GM23338 (cell line): ENCODE measurements around the gene DAAM1. TPM values are rescaled to one million over a fixed set of nuclear protein-coding genes. Genes with fewer than 3 reads are reported as not detected.

Experiments used
- ATAC-seq: fragments of 200-7000 bp; cut with Tn5 transposase; 3 replicates; pipeline ENCODE4 v1.9.1; 2020
- DNase-seq: peaks from one replicate; pipeline ENCODE4 v3.0.0-alpha.2; 2015; ENCODE audit warnings: low spot score
- H2AFZ ChIP-seq: fragments of 200-600 bp; sonication (generic); 2 replicates; pipeline ENCODE4 v1.8.0; 2016; ENCODE audit warnings: antibody characterized with exemption, mild to moderate bottlenecking, moderate library complexity
- H3F3A ChIP-seq: fragments of 200-600 bp; sonication (generic); replicated peaks from 2 replicates; pipeline ENCODE4 v1.8.0; 2017; ENCODE audit warnings: antibody characterized with exemption, mixed run types, low read depth
- H3K27ac ChIP-seq: fragments of 200-600 bp; sonication (generic); 2 replicates; pipeline ENCODE4 v1.6.1; 2016; ENCODE audit warnings: low read depth
- H3K27me3 ChIP-seq: fragments of 200-600 bp; sonication (generic); 2 replicates; pipeline ENCODE4 v1.8.0; 2016; ENCODE audit warnings: mild to moderate bottlenecking, mixed run types, moderate library complexity; ENCODE audit not compliant: insufficient read depth
- H3K36me3 ChIP-seq: fragments of 200-600 bp; sonication (generic); 2 replicates; pipeline ENCODE4 v1.8.0; 2016; ENCODE audit warnings: mild to moderate bottlenecking; ENCODE audit not compliant: insufficient read depth
- H3K4me1 ChIP-seq: fragments of 200-600 bp; sonication (generic); 2 replicates; pipeline ENCODE4 v1.8.0; 2016; ENCODE audit warnings: mild to moderate bottlenecking, moderate library complexity; ENCODE audit not compliant: insufficient read depth
- H3K4me2 ChIP-seq: fragments of 200-600 bp; sonication (generic); 2 replicates; pipeline ENCODE4 v1.7.1; 2017; ENCODE audit warnings: mixed run types
- H3K4me3 ChIP-seq: fragments of 200-600 bp; sonication (generic); 2 replicates; pipeline ENCODE4 v1.6.1; 2016; ENCODE audit warnings: mixed run types
- H3K79me2 ChIP-seq: fragments of 200-600 bp; sonication (generic); replicated peaks from 2 replicates; pipeline ENCODE4 v1.8.0; 2017; ENCODE audit warnings: mild to moderate bottlenecking; ENCODE audit not compliant: insufficient read depth
- H3K9me2 ChIP-seq: fragments of 200-600 bp; sonication (generic); 2 replicates; pipeline ENCODE4 v1.8.0; 2017; ENCODE audit not compliant: insufficient read depth
- H4K20me1 ChIP-seq: fragments of 200-600 bp; sonication (generic); replicated peaks from 2 replicates; pipeline ENCODE4 v1.8.0; 2017; ENCODE audit warnings: mild to moderate bottlenecking; ENCODE audit not compliant: insufficient read depth
- H3K27ac Mint-ChIP-seq: 2 replicates; pipeline ENCODE4 v1.8.0; 2020; ENCODE audit warnings: inconsistent platforms, mild to moderate bottlenecking, moderate library complexity, mixed read lengths
- H3K27me3 Mint-ChIP-seq: 3 replicates; pipeline ENCODE4 v1.8.0; 2022; ENCODE audit warnings: low read depth, mild to moderate bottlenecking, moderate library complexity, mixed read lengths, inconsistent platforms; ENCODE audit not compliant: insufficient read depth, poor library complexity
- H3K36me3 Mint-ChIP-seq: 3 replicates; pipeline ENCODE4 v1.8.0; 2021; ENCODE audit warnings: low read depth, mild to moderate bottlenecking, inconsistent platforms, moderate library complexity, mixed read lengths
- H3K4me1 Mint-ChIP-seq: 3 replicates; pipeline ENCODE4 v1.8.0; 2020; ENCODE audit warnings: mild to moderate bottlenecking, inconsistent platforms, mixed read lengths
- H3K4me3 Mint-ChIP-seq: 3 replicates; pipeline ENCODE4 v1.8.0; 2021; ENCODE audit warnings: moderate library complexity, mild to moderate bottlenecking, inconsistent platforms, mixed read lengths
- H3K9me3 Mint-ChIP-seq: 3 replicates; pipeline ENCODE4 v1.8.0; 2020; ENCODE audit warnings: moderate library complexity, mild to moderate bottlenecking, inconsistent platforms, mixed read lengths
- CREB1 ChIP-seq: fragments of 250-450 bp; sonication (Bioruptor Pico); IDR thresholded peaks from 2 replicates; pipeline ENCODE4 v1.5.0; 2020; ENCODE audit warnings: low read depth, mild to moderate bottlenecking, moderate library complexity
- EZH2 ChIP-seq: fragments of 200-600 bp; sonication (generic); IDR thresholded peaks from one replicate; pipeline ENCODE4 v1.8.0; 2017; ENCODE audit warnings: antibody characterized with exemption, mild to moderate bottlenecking, low read depth; ENCODE audit not compliant: unreplicated experiment
- EZH2phosphoT487 ChIP-seq: fragments of 200-600 bp; sonication (generic); IDR thresholded peaks from one replicate; pipeline ENCODE4 v1.8.1; 2018; ENCODE audit warnings: antibody characterized with exemption; ENCODE audit not compliant: unreplicated experiment
- JUNB ChIP-seq: IDR thresholded peaks from one replicate; pipeline ENCODE4 v1.6.1; 2016; ENCODE audit warnings: antibody characterized with exemption; ENCODE audit not compliant: unreplicated experiment
- NANOG ChIP-seq: IDR thresholded peaks from 2 replicates; pipeline ENCODE4 v1.6.1; 2016; ENCODE audit warnings: antibody characterized with exemption, borderline replicate concordance
- POLR2AphosphoS5 ChIP-seq: IDR thresholded peaks from 2 replicates; pipeline ENCODE4 v1.6.1; 2016; ENCODE audit warnings: antibody characterized with exemption, low read depth
- STAT1 ChIP-seq: IDR thresholded peaks from one replicate; pipeline ENCODE4 v1.6.1; 2016; ENCODE audit warnings: antibody characterized with exemption; ENCODE audit not compliant: unreplicated experiment
- ZNF114 ChIP-seq: fragments of 250-450 bp; sonication (Bioruptor Pico); IDR thresholded peaks from 2 replicates; pipeline ENCODE4 v1.5.0; 2020; ENCODE audit warnings: mild to moderate bottlenecking, moderate library complexity
- ZNF331 ChIP-seq: fragments of 250-450 bp; sonication (Bioruptor Pico); IDR thresholded peaks from 2 replicates; pipeline ENCODE4 v1.5.0; 2020; ENCODE audit warnings: low read depth, mild to moderate bottlenecking, moderate library complexity
- polyA plus RNA-seq: library from polyadenylated mRNA; unstranded; fragments of >200 nt; fragmentation: Nextera tagmentation; extraction: Ambion mirVana; gene quantifications from 2 replicates; pipeline ENCODE4 v1.2.1, GENCODE V29; 2016
- total RNA-seq: library from RNA; depleted of rRNA; stranded (reverse); fragments of >200 nt; shearing (Covaris generic); gene quantifications from 2 replicates; pipeline ENCODE4 v1.2.3, GENCODE V29; 2014
- TF ChIP-seq, protein P1 (sequence below): IDR thresholded peaks from 2 replicates; pipeline ENCODE4 v1.6.1; 2016; ENCODE audit warnings: antibody characterized with exemption
- TF ChIP-seq, protein P2 (sequence below): IDR thresholded peaks from one replicate; pipeline ENCODE4 v1.6.1; 2018; ENCODE audit warnings: antibody characterized with exemption; ENCODE audit not compliant: unreplicated experiment
- TF ChIP-seq, protein P3 (sequence below), 2 experiments: fragments of 200-600 bp in 1 of 2; sonication (generic) in 1 of 2; conservative IDR thresholded peaks; 2 replicates each; pipeline versions ENCODE4 v1.5.1 to v1.6.1; 2016 to 2017; ENCODE audit warnings: antibody characterized with exemption in 2 of 2, low read depth in 2 of 2, mild to moderate bottlenecking in 2 of 2, moderate library complexity in 1 of 2
- TF ChIP-seq, protein P4 (sequence below): fragments of 250-450 bp; sonication (Bioruptor Pico); IDR thresholded peaks from 2 replicates; pipeline ENCODE4 v1.5.0; 2020; ENCODE audit warnings: mild to moderate bottlenecking, moderate library complexity

The DAAM1 gene
- total and polyA plus RNA-seq, 2 experiments from 2014 or later, result 36.3 to 42.1 TPM

DNA sequence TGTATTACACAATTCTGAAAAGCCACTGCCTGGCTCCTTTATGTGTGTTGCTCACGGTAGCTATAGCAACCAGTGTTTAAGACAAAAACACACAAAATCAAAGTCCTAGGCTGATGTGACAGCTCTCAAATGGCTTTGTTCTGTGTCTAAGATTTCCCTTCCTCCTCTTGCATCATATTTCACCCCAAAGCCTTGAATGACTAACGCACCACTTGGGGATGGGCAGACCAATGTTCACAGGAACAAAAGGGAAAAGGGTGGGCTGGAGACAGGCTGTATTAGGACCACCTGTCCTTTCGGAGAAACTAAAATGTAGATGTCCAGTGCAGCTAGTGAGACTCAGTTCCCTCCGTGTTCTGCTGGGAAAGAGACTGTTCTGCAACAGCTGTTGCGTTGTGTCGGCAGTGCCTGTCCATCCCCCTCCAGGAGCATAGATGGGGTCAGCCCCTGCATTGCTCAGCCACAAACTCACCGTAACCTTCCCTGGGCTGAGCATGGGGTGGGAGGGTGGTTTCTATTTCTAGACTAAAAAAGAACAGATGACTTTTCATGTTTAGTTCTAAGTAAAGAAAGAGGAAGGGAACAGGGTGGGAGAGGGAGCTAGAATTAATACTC, 26.8 kb upstream of the DAAM1 start:
- H3K36me3 ChIP-seq, result no peaks in the 10 kb centered on the region
- no peaks in the 10 kb centered on the region for H3K36me3 Mint-ChIP-seq
- no peak overlapping the region for H3K4me3 ChIP-seq
- no peak overlapping the region for H3K27ac ChIP-seq
- peaks cover 26% of the 10 kb centered on the region; the same call in 2 of the 3 replicates for H3K4me1 Mint-ChIP-seq
- H3K79me2 ChIP-seq, result no peaks in the 10 kb centered on the region
- ATAC-seq (0 out of 3 replicates have a peak, but pooled peaks have one; percentile 24), DNase-seq (peak; percentile 33)
- TF ChIP-seq EZH2phosphoT487 (no peak), JUNB (no peak), POLR2AphosphoS5 (no peak), ZNF331 (CRISPR knock-in tag) (no peak), EZH2 (no peak), NANOG (no peak), CREB1 (no peak), ZNF114 (CRISPR knock-in tag) (no peak), STAT1 (no peak)
- TF ChIP-seq, protein P1, sequence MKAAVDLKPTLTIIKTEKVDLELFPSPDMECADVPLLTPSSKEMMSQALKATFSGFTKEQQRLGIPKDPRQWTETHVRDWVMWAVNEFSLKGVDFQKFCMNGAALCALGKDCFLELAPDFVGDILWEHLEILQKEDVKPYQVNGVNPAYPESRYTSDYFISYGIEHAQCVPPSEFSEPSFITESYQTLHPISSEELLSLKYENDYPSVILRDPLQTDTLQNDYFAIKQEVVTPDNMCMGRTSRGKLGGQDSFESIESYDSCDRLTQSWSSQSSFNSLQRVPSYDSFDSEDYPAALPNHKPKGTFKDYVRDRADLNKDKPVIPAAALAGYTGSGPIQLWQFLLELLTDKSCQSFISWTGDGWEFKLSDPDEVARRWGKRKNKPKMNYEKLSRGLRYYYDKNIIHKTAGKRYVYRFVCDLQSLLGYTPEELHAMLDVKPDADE, result no peak
- TF ChIP-seq, protein P2, sequence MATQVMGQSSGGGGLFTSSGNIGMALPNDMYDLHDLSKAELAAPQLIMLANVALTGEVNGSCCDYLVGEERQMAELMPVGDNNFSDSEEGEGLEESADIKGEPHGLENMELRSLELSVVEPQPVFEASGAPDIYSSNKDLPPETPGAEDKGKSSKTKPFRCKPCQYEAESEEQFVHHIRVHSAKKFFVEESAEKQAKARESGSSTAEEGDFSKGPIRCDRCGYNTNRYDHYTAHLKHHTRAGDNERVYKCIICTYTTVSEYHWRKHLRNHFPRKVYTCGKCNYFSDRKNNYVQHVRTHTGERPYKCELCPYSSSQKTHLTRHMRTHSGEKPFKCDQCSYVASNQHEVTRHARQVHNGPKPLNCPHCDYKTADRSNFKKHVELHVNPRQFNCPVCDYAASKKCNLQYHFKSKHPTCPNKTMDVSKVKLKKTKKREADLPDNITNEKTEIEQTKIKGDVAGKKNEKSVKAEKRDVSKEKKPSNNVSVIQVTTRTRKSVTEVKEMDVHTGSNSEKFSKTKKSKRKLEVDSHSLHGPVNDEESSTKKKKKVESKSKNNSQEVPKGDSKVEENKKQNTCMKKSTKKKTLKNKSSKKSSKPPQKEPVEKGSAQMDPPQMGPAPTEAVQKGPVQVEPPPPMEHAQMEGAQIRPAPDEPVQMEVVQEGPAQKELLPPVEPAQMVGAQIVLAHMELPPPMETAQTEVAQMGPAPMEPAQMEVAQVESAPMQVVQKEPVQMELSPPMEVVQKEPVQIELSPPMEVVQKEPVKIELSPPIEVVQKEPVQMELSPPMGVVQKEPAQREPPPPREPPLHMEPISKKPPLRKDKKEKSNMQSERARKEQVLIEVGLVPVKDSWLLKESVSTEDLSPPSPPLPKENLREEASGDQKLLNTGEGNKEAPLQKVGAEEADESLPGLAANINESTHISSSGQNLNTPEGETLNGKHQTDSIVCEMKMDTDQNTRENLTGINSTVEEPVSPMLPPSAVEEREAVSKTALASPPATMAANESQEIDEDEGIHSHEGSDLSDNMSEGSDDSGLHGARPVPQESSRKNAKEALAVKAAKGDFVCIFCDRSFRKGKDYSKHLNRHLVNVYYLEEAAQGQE, result no peak
- TF ChIP-seq, protein P3, sequence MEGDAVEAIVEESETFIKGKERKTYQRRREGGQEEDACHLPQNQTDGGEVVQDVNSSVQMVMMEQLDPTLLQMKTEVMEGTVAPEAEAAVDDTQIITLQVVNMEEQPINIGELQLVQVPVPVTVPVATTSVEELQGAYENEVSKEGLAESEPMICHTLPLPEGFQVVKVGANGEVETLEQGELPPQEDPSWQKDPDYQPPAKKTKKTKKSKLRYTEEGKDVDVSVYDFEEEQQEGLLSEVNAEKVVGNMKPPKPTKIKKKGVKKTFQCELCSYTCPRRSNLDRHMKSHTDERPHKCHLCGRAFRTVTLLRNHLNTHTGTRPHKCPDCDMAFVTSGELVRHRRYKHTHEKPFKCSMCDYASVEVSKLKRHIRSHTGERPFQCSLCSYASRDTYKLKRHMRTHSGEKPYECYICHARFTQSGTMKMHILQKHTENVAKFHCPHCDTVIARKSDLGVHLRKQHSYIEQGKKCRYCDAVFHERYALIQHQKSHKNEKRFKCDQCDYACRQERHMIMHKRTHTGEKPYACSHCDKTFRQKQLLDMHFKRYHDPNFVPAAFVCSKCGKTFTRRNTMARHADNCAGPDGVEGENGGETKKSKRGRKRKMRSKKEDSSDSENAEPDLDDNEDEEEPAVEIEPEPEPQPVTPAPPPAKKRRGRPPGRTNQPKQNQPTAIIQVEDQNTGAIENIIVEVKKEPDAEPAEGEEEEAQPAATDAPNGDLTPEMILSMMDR (conservative IDR thresholded peaks at IDR 0.05; ENCODE audit: low read depth in 2 of 2), result no peak
- TF ChIP-seq, protein P4, sequence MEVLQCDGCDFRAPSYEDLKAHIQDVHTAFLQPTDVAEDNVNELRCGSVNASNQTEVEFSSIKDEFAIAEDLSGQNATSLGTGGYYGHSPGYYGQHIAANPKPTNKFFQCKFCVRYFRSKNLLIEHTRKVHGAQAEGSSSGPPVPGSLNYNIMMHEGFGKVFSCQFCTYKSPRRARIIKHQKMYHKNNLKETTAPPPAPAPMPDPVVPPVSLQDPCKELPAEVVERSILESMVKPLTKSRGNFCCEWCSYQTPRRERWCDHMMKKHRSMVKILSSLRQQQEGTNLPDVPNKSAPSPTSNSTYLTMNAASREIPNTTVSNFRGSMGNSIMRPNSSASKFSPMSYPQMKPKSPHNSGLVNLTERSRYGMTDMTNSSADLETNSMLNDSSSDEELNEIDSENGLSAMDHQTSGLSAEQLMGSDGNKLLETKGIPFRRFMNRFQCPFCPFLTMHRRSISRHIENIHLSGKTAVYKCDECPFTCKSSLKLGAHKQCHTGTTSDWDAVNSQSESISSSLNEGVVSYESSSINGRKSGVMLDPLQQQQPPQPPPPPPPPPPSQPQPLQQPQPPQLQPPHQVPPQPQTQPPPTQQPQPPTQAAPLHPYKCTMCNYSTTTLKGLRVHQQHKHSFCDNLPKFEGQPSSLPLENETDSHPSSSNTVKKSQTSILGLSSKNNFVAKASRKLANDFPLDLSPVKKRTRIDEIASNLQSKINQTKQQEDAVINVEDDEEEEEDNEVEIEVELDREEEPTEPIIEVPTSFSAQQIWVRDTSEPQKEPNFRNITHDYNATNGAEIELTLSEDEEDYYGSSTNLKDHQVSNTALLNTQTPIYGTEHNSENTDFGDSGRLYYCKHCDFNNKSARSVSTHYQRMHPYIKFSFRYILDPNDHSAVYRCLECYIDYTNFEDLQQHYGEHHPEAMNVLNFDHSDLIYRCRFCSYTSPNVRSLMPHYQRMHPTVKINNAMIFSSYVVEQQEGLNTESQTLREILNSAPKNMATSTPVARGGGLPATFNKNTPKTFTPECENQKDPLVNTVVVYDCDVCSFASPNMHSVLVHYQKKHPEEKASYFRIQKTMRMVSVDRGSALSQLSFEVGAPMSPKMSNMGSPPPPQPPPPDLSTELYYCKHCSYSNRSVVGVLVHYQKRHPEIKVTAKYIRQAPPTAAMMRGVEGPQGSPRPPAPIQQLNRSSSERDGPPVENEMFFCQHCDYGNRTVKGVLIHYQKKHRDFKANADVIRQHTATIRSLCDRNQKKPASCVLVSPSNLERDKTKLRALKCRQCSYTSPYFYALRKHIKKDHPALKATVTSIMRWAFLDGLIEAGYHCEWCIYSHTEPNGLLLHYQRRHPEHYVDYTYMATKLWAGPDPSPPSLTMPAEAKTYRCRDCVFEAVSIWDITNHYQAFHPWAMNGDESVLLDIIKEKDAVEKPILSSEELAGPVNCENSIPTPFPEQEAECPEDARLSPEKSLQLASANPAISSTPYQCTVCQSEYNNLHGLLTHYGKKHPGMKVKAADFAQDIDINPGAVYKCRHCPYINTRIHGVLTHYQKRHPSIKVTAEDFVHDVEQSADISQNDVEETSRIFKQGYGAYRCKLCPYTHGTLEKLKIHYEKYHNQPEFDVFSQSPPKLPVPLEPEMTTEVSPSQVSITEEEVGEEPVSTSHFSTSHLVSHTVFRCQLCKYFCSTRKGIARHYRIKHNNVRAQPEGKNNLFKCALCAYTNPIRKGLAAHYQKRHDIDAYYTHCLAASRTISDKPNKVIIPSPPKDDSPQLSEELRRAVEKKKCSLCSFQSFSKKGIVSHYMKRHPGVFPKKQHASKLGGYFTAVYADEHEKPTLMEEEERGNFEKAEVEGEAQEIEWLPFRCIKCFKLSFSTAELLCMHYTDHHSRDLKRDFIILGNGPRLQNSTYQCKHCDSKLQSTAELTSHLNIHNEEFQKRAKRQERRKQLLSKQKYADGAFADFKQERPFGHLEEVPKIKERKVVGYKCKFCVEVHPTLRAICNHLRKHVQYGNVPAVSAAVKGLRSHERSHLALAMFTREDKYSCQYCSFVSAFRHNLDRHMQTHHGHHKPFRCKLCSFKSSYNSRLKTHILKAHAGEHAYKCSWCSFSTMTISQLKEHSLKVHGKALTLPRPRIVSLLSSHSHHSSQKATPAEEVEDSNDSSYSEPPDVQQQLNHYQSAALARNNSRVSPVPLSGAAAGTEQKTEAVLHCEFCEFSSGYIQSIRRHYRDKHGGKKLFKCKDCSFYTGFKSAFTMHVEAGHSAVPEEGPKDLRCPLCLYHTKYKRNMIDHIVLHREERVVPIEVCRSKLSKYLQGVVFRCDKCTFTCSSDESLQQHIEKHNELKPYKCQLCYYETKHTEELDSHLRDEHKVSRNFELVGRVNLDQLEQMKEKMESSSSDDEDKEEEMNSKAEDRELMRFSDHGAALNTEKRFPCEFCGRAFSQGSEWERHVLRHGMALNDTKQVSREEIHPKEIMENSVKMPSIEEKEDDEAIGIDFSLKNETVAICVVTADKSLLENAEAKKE, result no peak
- H2AFZ ChIP-seq, result peak overlapping the region; percentile 60; the same call in 1 of the 2 replicates
- no peaks in the 10 kb centered on the region for H3F3A ChIP-seq
- peaks cover 8% of the 10 kb centered on the region; the same call in 1 of the 3 replicates for H3K9me3 Mint-ChIP-seq
- no peak overlapping the region for H3K4me2 ChIP-seq
- no peaks in the 10 kb centered on the region for H3K27me3 ChIP-seq
- H3K9me2 ChIP-seq, result 0 out of 2 replicates have a peak, but pooled peaks cover 3% of the 10 kb centered on the region
- no peak overlapping the region for H3K4me3 Mint-ChIP-seq
- peaks cover 16% of the 10 kb centered on the region for H3K4me1 ChIP-seq
- H3K27ac Mint-ChIP-seq, result no peak overlapping the region
- H3K27me3 Mint-ChIP-seq, result no peaks in the 10 kb centered on the region
- H4K20me1 ChIP-seq, result no peaks in the 10 kb centered on the region
